Stimulated activated naive B cell treated with anti-CD40 and anti-IgM and Interleukin-4, amounts not matched to agents 10 μg/mL and 1 μg/mL and 100 μg/mL, for 72 hours (primary cell): ENCODE measurements around the gene NAALADL2.

Experiments used
- ATAC-seq, 2 donors: fragments of 150-1000 bp; cut with Tn5 transposase; replicated peaks; 2 replicates each; pipeline ENCODE4 v1.10.0; 2021; ENCODE audit warnings: moderate library complexity in 1 of 2
- DNase-seq: peaks from one replicate; pipeline ENCODE4 v3.0.0; 2021
- H3K27ac Mint-ChIP-seq: one replicate; pipeline ENCODE4 v1.8.0; 2022; ENCODE audit warnings: mild to moderate bottlenecking, mixed read lengths
- H3K27me3 Mint-ChIP-seq, 2 donors: one replicate each; pipeline ENCODE4 v1.8.0; 2022; ENCODE audit warnings: mixed read lengths in 2 of 2
- H3K36me3 Mint-ChIP-seq, 2 donors: one replicate each; pipeline ENCODE4 v1.8.0; 2022; ENCODE audit warnings: mixed read lengths in 2 of 2, mild to moderate bottlenecking in 1 of 2
- H3K4me1 Mint-ChIP-seq, 2 donors: one replicate each; pipeline ENCODE4 v1.8.0; 2022; ENCODE audit warnings: mixed read lengths in 2 of 2, mild to moderate bottlenecking in 1 of 2
- H3K4me3 Mint-ChIP-seq, 2 donors: one replicate each; pipeline ENCODE4 v1.8.0; 2022; ENCODE audit warnings: mild to moderate bottlenecking in 2 of 2, mixed read lengths in 2 of 2, moderate library complexity in 1 of 2
- H3K9me3 Mint-ChIP-seq, 2 donors: one replicate each; pipeline ENCODE4 v1.8.0; 2022; ENCODE audit warnings: mixed read lengths in 2 of 2, mild to moderate bottlenecking in 1 of 2

NAALADL2 gene

GRCh38 chr3:175294793-175295192, 435.7 kb downstream of the NAALADL2 start:
- ATAC-seq (no peak), DNase-seq (no peak)
- Mint-ChIP-seq H3K27ac (no peak overlapping the region), H3K36me3 (no peaks in the 10 kb centered on the region), H3K27me3 (no peaks in the 10 kb centered on the region), H3K9me3 (peaks cover 0 to 8% of the 10 kb centered on the region in 2 donors), H3K4me3 (no peak overlapping the region), H3K4me1 (no peaks in the 10 kb centered on the region)

- peaks cover 1 to 10% of the 10 kb centered on the region in 2 donors for H3K9me3 Mint-ChIP-seq
- H3K27me3 Mint-ChIP-seq, result no peaks in the 10 kb centered on the region
- DNase-seq (no peak), ATAC-seq (no peak)
- no peaks in the 10 kb centered on the region for H3K4me1 Mint-ChIP-seq
- no peak overlapping the region for H3K4me3 Mint-ChIP-seq
- no peak overlapping the region for H3K27ac Mint-ChIP-seq
- H3K36me3 Mint-ChIP-seq, result no peaks in the 10 kb centered on the region
Measured at GRCh38 chr3:175295248-175296130, 436.4 kb downstream of the NAALADL2 start.

- Mint-ChIP-seq H3K27me3 (no peaks in the 10 kb centered on the region), H3K27ac (no peak overlapping the region), H3K9me3 (peaks cover 4 to 11% of the 10 kb centered on the region in 2 donors), H3K36me3 (no peaks in the 10 kb centered on the region), H3K4me3 (no peak overlapping the region), H3K4me1 (no peaks in the 10 kb centered on the region)
- ATAC-seq, result no peak
- no peak for DNase-seq
Measured at GRCh38 chr3:175297216-175297615, 438.1 kb downstream of the NAALADL2 start.

GRCh38 chr3:175301741-175302140, 442.6 kb downstream of the NAALADL2 start:
- Mint-ChIP-seq H3K27me3 (no peaks in the 10 kb centered on the region), H3K27ac (no peak overlapping the region), H3K4me3 (no peak overlapping the region), H3K9me3 (peaks cover 4 to 11% of the 10 kb centered on the region in 2 donors), H3K36me3 (no peaks in the 10 kb centered on the region), H3K4me1 (no peaks in the 10 kb centered on the region)
- ATAC-seq (no peak), DNase-seq (no peak)

- Mint-ChIP-seq H3K27me3 (no peaks in the 10 kb centered on the region), H3K4me3 (no peak overlapping the region), H3K36me3 (no peaks in the 10 kb centered on the region), H3K9me3 (peaks cover 4 to 10% of the 10 kb centered on the region in 2 donors), H3K4me1 (no peaks in the 10 kb centered on the region), H3K27ac (no peak overlapping the region)
- DNase-seq (no peak), ATAC-seq (no peak)
Measured at GRCh38 chr3:175304404-175304803, 445.3 kb downstream of the NAALADL2 start.

- Mint-ChIP-seq H3K4me1 (no peaks in the 10 kb centered on the region), H3K27me3 (no peaks in the 10 kb centered on the region), H3K36me3 (no peaks in the 10 kb centered on the region), H3K27ac (no peak overlapping the region), H3K9me3 (no peaks in the 10 kb centered on the region), H3K4me3 (no peak overlapping the region)
- ATAC-seq (no peak), DNase-seq (no peak)
Measured at GRCh38 chr3:175307642-175308041, 448.5 kb downstream of the NAALADL2 start.

DNA sequence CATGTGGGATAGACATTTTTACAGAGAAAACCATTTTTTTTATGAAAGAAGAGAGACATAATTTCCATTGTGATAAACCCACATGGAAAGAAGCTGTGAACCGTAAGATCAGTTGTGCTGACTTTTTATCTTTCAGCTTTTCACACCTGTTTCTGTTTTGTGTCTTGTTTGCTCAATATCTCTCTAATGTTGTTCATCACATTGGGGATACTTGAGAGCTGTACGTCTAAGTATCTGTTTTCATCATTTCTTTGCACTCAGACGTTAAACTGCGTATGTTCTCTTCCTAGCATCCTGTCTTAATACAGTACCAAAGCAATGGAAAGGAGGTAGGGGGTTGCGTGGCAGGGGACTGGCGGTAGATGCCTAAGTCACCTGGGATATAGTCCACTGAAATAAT, 449.0 kb downstream of the NAALADL2 start:
- DNase-seq (no peak), ATAC-seq (no peak)
- H3K36me3 Mint-ChIP-seq, result no peaks in the 10 kb centered on the region
- no peaks in the 10 kb centered on the region for H3K4me1 Mint-ChIP-seq
- H3K27me3 Mint-ChIP-seq, result no peaks in the 10 kb centered on the region
- no peak overlapping the region for H3K4me3 Mint-ChIP-seq
- H3K9me3 Mint-ChIP-seq, result no peaks in the 10 kb centered on the region
- H3K27ac Mint-ChIP-seq, result no peak overlapping the region

GRCh38 chr3:175310046-175310445, 450.9 kb downstream of the NAALADL2 start:
- Mint-ChIP-seq H3K27me3 (no peaks in the 10 kb centered on the region), H3K36me3 (no peaks in the 10 kb centered on the region), H3K4me1 (no peaks in the 10 kb centered on the region), H3K9me3 (no peaks in the 10 kb centered on the region), H3K27ac (no peak overlapping the region), H3K4me3 (no peak overlapping the region)
- DNase-seq, result no peak
- no peak for ATAC-seq

GRCh38 chr3:175311404-175311803, 452.3 kb downstream of the NAALADL2 start:
- Mint-ChIP-seq H3K36me3 (no peaks in the 10 kb centered on the region), H3K27me3 (no peaks in the 10 kb centered on the region), H3K4me3 (no peak overlapping the region), H3K27ac (no peak overlapping the region), H3K9me3 (no peaks in the 10 kb centered on the region), H3K4me1 (no peaks in the 10 kb centered on the region)
- ATAC-seq (no peak), DNase-seq (no peak)

- Mint-ChIP-seq H3K4me1 (no peaks in the 10 kb centered on the region), H3K9me3 (no peaks in the 10 kb centered on the region)
Measured at GRCh38 chr3:175311946-175312345, 452.8 kb downstream of the NAALADL2 start.

GRCh38 chr3:175312791-175313190, 453.7 kb downstream of the NAALADL2 start:
- Mint-ChIP-seq H3K27ac (no peak overlapping the region), H3K36me3 (no peaks in the 10 kb centered on the region), H3K9me3 (no peaks in the 10 kb centered on the region), H3K4me1 (no peaks in the 10 kb centered on the region), H3K27me3 (no peaks in the 10 kb centered on the region), H3K4me3 (no peak overlapping the region)
- no peak for DNase-seq
- no peak for ATAC-seq

More at GRCh38 chr3:175311946-175312345, 452.8 kb downstream of the NAALADL2 start:
- Mint-ChIP-seq H3K27ac (no peak overlapping the region), H3K36me3 (no peaks in the 10 kb centered on the region), H3K4me3 (no peak overlapping the region), H3K27me3 (no peaks in the 10 kb centered on the region)
- no peak for DNase-seq
- ATAC-seq, result no peak

- H3K27ac Mint-ChIP-seq, result no peak overlapping the region
- no peaks in the 10 kb centered on the region for H3K4me1 Mint-ChIP-seq
- no peaks in the 10 kb centered on the region for H3K27me3 Mint-ChIP-seq
Measured at GRCh38 chr3:175316799-175317198, 457.7 kb downstream of the NAALADL2 start.

DNA sequence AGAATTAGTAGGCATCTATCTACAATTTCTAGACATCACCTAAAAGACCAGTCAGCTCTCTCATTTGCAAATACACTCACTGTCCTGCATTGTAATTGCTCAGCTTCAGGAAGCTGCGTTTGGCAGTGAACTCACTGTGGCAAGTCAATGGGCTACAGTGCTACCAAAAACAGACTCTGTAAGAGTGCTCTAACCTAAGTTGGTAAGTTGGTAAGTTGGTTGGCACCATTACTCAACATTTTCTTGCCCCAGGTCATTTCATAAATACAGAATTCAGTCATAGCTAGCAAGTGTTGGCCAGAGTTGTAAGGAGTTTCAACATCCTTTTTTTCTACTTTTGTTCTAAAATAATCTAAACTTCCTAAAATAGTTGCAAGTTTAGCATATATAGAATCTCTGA, 466.3 kb downstream of the NAALADL2 start:
- no peaks in the 10 kb centered on the region for H3K4me1 Mint-ChIP-seq
- ATAC-seq, result no peak

More at GRCh38 chr3:175316799-175317198, 457.7 kb downstream of the NAALADL2 start:
- DNase-seq, result no peak
- Mint-ChIP-seq H3K4me3 (no peak overlapping the region), H3K36me3 (no peaks in the 10 kb centered on the region), H3K9me3 (no peaks in the 10 kb centered on the region)
- ATAC-seq, result peak in 1 of 2 donors; percentile 49

GRCh38 chr3:175326041-175326440, 466.9 kb downstream of the NAALADL2 start:
- DNase-seq (no peak), ATAC-seq (no peak)
- H3K27me3 Mint-ChIP-seq, result no peaks in the 10 kb centered on the region
- H3K36me3 Mint-ChIP-seq, result no peaks in the 10 kb centered on the region
- no peak overlapping the region for H3K27ac Mint-ChIP-seq
- peaks cover 0 to 2% of the 10 kb centered on the region in 2 donors for H3K9me3 Mint-ChIP-seq
- no peak overlapping the region for H3K4me3 Mint-ChIP-seq
- no peaks in the 10 kb centered on the region for H3K4me1 Mint-ChIP-seq

More for the DNA sequence above, 466.3 kb downstream of the NAALADL2 start:
- Mint-ChIP-seq H3K9me3 (peaks cover 0 to 2% of the 10 kb centered on the region in 2 donors), H3K27ac (no peak overlapping the region), H3K27me3 (no peaks in the 10 kb centered on the region), H3K4me3 (no peak overlapping the region), H3K36me3 (no peaks in the 10 kb centered on the region)
- DNase-seq, result no peak

DNA sequence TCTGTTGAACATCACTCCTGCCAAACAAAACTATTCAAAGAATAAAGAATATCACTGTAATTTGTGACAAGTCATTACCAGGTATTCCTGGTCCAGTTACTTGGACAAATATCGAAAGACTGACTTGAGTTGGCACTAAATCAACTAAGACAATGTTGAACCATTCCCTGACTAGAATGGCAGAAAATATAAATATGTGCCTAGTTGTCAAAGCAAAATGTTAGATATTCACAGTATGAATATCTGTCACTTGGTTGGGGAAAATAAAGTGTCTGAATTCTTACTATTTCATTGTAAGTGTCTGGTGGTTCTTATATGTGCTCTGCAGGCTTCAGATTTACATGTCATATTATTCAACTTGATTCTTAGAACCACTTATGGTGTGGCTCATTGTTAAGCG, 470.2 kb downstream of the NAALADL2 start:
- Mint-ChIP-seq H3K4me1 (no peaks in the 10 kb centered on the region), H3K27ac (no peak overlapping the region), H3K27me3 (no peaks in the 10 kb centered on the region), H3K4me3 (no peak overlapping the region), H3K36me3 (no peaks in the 10 kb centered on the region), H3K9me3 (peaks cover 0 to 2% of the 10 kb centered on the region in 2 donors)
- no peak for ATAC-seq
- no peak for DNase-seq
